GM12892 (cell line): ENCODE results near the gene MEST.

ENCODE experiments used
- POLR2A ChIP-seq: IDR thresholded peaks from 2 replicates; pipeline ENCODE4 v1.6.1; 2011; ENCODE audit warnings: low read depth, low read length, control low read depth
- POLR2AphosphoS5 ChIP-seq: IDR thresholded peaks from 2 replicates; pipeline ENCODE4 v1.6.1; 2011; ENCODE audit warnings: low read depth, low read length, control low read depth
- TAF1 ChIP-seq: IDR thresholded peaks from 2 replicates; pipeline ENCODE4 v1.6.1; 2011; ENCODE audit warnings: low read depth, mild to moderate bottlenecking, control low read depth, low read length, borderline replicate concordance

- TF ChIP-seq POLR2AphosphoS5 (no peak), POLR2A (no peak), TAF1 (no peak)
These were observed at the start of gene MEST for GRCh38 chr7:130491841-130492522.
